Measurements from ENCODE around the gene RNF182. TPM values are rescaled to one million over a fixed set of nuclear protein-coding genes. Genes with fewer than 3 reads are reported as not detected.

RNF182 gene
- polyA plus RNA-seq, 3 donors, result 0.11 to 0.20 (median 0.16) TPM

GRCh38 chr6:13988908-13989307, 64.2 kb downstream of the RNF182 start:
- WGBS, 3 donors, result 83 to 95% (median 89%) methylated on average over 2 of the region's 2 CpGs
- no peak overlapping the region for H3K27ac ChIP-seq (ENCODE audit: low read depth, low read length)

- 56 to 77% (median 76%) methylated on average over 7 of the region's 7 CpGs for WGBS, 3 donors
These were observed 64.9 kb downstream of the RNF182 start for GRCh38 chr6:13989496-13990144.

GRCh38 chr6:13990796-13991195, 66.0 kb downstream of the RNF182 start:
- H3K27ac ChIP-seq (ENCODE audit: low read depth, low read length), result no peak overlapping the region
- 69 to 86% (median 72%) methylated on average over 3 of the region's 3 CpGs for WGBS, 3 donors

More at GRCh38 chr6:13989496-13990144, 64.9 kb downstream of the RNF182 start:
- no peak overlapping the region for H3K27ac ChIP-seq (ENCODE audit: low read depth, low read length)

- H3K27ac ChIP-seq (ENCODE audit: low read depth, low read length), result no peak overlapping the region
- WGBS, 3 donors, result 90 to 95% (median 93%) methylated on average over 6 of the region's 6 CpGs
These were observed 66.6 kb downstream of the RNF182 start for GRCh38 chr6:13991393-13991792.

GRCh38 chr6:13992417-13993055, 67.8 kb downstream of the RNF182 start:
- no peak overlapping the region for H3K27ac ChIP-seq (ENCODE audit: low read depth, low read length)
- WGBS, 3 donors, result 80 to 87% (median 87%) methylated on average over 5 of the region's 5 CpGs

GRCh38 chr6:13993416-13993815, 68.7 kb downstream of the RNF182 start:
- 43 to 88% (median 84%) methylated on average over 2 of the region's 2 CpGs for WGBS, 3 donors
- H3K27ac ChIP-seq (ENCODE audit: low read depth, low read length), result no peak overlapping the region

- no peak overlapping the region for H3K27ac ChIP-seq (ENCODE audit: low read depth, low read length)
These were observed 73.6 kb downstream of the RNF182 start for GRCh38 chr6:13998356-13998755.

GRCh38 chr6:14000901-14001300, 76.1 kb downstream of the RNF182 start:
- no peak overlapping the region for H3K27ac ChIP-seq (ENCODE audit: low read depth, low read length)
- WGBS, 3 donors, result 68 to 76% (median 75%) methylated on average over 3 of the region's 3 CpGs

More at GRCh38 chr6:13998356-13998755, 73.6 kb downstream of the RNF182 start:
- 86 to 88% (median 87%) methylated on average over 3 of the region's 3 CpGs for WGBS, 3 donors

GRCh38 chr6:14001329-14002012, 76.7 kb downstream of the RNF182 start:
- H3K27ac ChIP-seq (ENCODE audit: low read depth, low read length), result no peak overlapping the region
- 61 to 75% (median 64%) methylated on average over 13 of the region's 13 CpGs for WGBS, 3 donors

GRCh38 chr6:14002176-14002947, 77.6 kb downstream of the RNF182 start:
- H3K27ac ChIP-seq (ENCODE audit: low read depth, low read length), result no peak overlapping the region
- WGBS, 3 donors, result 95 to 98% (median 98%) methylated on average over 45 to 47 of the region's 47 CpGs

- H3K27ac ChIP-seq (ENCODE audit: low read depth, low read length), result no peak overlapping the region
- WGBS, 3 donors, result 81 to 88% (median 87%) methylated on average over 9 of the region's 9 CpGs
These were observed 79.5 kb downstream of the RNF182 start for GRCh38 chr6:14004258-14004657.

- 74 to 86% (median 85%) methylated on average over 5 of the region's 5 CpGs for WGBS, 3 donors
- H3K27ac ChIP-seq (ENCODE audit: low read depth, low read length), result no peak overlapping the region
These were observed 84.1 kb downstream of the RNF182 start for GRCh38 chr6:14008809-14009208.

- no peak overlapping the region for H3K27ac ChIP-seq (ENCODE audit: low read depth, low read length)
- WGBS, 3 donors, result 66 to 86% (median 85%) methylated on average over 3 of the region's 3 CpGs
These were observed 84.7 kb downstream of the RNF182 start for GRCh38 chr6:14009431-14009830.

GRCh38 chr6:14010275-14010674, 85.5 kb downstream of the RNF182 start:
- WGBS, 3 donors, result 53 to 94% (median 82%) methylated on average over 3 of the region's 3 CpGs
- no peak overlapping the region for H3K27ac ChIP-seq (ENCODE audit: low read depth, low read length)

GRCh38 chr6:14012313-14013030, 87.7 kb downstream of the RNF182 start:
- WGBS, 3 donors, result 87 to 95% (median 92%) methylated on average over 5 of the region's 5 CpGs
- no peak overlapping the region for H3K27ac ChIP-seq (ENCODE audit: low read depth, low read length)

- no peak overlapping the region for H3K27ac ChIP-seq (ENCODE audit: low read depth, low read length)
- WGBS, 3 donors, result 84 to 95% (median 91%) methylated on average over 5 of the region's 5 CpGs
These were observed 91.2 kb downstream of the RNF182 start for GRCh38 chr6:14015964-14016363.

- H3K27ac ChIP-seq (ENCODE audit: low read depth, low read length), result no peak overlapping the region
- WGBS, 3 donors, result 79 to 92% (median 91%) methylated on average over 12 of the region's 12 CpGs
These were observed 91.7 kb downstream of the RNF182 start for GRCh38 chr6:14016432-14016831.

GRCh38 chr6:14016935-14017625, 92.3 kb downstream of the RNF182 start:
- H3K27ac ChIP-seq (ENCODE audit: low read depth, low read length), result no peak overlapping the region
- WGBS, 3 donors, result 36 to 60% (median 58%) methylated on average over 5 of the region's 5 CpGs

All from adipose tissue (tissue), 3 donors.